ENCODE measurements around the gene CASQ1.

The CASQ1 gene

GRCh38 chr1:160225345-160225744 lies 35.0 kb downstream of the CASQ1 start:
- no peak for TF ChIP-seq CTCF (IDR thresholded peaks at IDR 0.05; ENCODE audit: low read depth, low read length)
- DNase-seq (ENCODE audit: extremely low read depth, low read depth) = no peak

- no peak for TF ChIP-seq CTCF (IDR thresholded peaks at IDR 0.05; ENCODE audit: low read depth, low read length)
- DNase-seq (ENCODE audit: extremely low read depth, low read depth) = no peak
Observed at GRCh38 chr1:160226623-160227022, 36.2 kb downstream of the CASQ1 start.

GRCh38 chr1:160227034-160227433 lies 36.7 kb downstream of the CASQ1 start:
- no peak for TF ChIP-seq CTCF (IDR thresholded peaks at IDR 0.05; ENCODE audit: low read depth, low read length)
- DNase-seq (ENCODE audit: extremely low read depth, low read depth) = no peak

- no peak for DNase-seq (ENCODE audit: extremely low read depth, low read depth)
- TF ChIP-seq CTCF (IDR thresholded peaks at IDR 0.05; ENCODE audit: low read depth, low read length) = no peak
Observed at GRCh38 chr1:160227561-160227960, 37.2 kb downstream of the CASQ1 start.

- TF ChIP-seq CTCF (IDR thresholded peaks at IDR 0.05; ENCODE audit: low read depth, low read length) = no peak
Observed at GRCh38 chr1:160228431-160228830, 38.1 kb downstream of the CASQ1 start.

GRCh38 chr1:160232911-160233310 lies 42.5 kb downstream of the CASQ1 start:
- TF ChIP-seq CTCF (IDR thresholded peaks at IDR 0.05; ENCODE audit: low read depth, low read length) = no peak
- no peak for DNase-seq (ENCODE audit: extremely low read depth, low read depth)

More at GRCh38 chr1:160228431-160228830, 38.1 kb downstream of the CASQ1 start:
- DNase-seq (ENCODE audit: extremely low read depth, low read depth) = no peak

- no peak for TF ChIP-seq CTCF (IDR thresholded peaks at IDR 0.05; ENCODE audit: low read depth, low read length)
- no peak for DNase-seq (ENCODE audit: extremely low read depth, low read depth)
Observed at GRCh38 chr1:160236806-160237205, 46.4 kb downstream of the CASQ1 start.
